GM04503 (cell line): ENCODE data around the gene EN2.

Source experiments
- DNase-seq: peaks from one replicate; pipeline ENCODE4 v3.0.0-alpha.2; 2012; ENCODE audit warnings: low read depth

Gene EN2

DNA sequence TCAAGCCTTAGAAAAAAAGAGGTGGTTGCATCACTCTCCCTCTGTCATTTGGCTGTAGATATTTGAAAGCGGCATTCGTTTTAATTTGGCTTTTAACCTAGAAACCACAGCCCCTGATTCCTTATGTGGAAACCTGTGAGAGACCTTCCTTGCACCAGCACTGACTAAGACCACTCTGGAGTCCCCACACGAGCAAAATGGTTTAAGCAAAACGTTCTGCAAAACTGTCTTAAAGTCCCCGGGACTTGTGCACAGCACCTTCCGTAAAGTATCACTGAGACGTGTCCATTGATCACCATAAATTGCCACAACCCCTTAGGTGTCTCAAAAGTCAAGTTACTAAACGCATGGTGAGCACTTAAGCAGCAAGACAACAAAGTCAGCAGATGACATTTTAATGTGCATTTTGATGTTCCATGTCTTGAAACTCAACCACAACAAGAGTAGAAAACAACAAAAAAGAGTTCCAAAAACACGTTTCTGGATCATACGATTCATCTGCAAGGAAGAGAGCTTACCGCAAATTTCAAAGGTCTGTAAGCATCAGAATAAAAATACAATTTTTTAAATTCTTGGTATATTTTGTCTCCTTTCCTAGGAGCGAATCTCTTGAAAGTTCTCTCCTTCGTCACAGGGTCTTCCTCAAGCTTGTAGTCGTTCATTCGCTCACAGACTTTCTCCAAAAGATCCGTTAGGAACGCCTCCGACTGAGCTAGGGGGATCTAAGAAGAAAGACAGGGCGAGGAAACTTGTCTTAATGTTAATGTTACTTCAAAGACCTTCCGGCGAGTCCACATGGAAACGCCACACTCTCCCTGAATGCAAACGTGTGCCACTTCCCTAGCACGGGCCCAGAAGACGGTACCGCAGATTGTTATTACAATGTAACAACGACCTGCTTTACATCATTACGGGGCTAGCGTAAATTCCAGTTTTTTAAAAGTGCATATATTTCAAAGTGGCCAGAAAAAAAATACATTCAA, 50.7 kb downstream of the EN2 start:
- no peak for DNase-seq

DNA sequence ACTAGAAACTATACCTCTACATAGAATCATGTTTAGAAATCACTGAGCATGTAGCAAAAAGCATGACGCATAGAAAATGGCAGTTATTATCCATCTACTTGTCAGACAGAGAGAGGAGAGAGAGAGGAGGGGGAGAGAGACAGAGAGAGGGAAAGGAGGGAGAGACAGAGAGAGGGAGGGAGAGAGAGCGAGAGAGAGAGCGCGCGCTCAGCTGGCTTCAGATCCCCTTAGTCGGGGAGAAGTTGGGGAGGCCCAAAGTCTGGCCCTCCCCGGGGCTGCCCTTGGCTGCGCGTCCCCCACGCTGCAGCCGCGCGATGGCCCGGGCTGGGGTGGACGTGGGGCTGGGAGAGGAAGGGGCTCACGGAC, 51.4 kb downstream of the EN2 start:
- no peak for DNase-seq

DNA sequence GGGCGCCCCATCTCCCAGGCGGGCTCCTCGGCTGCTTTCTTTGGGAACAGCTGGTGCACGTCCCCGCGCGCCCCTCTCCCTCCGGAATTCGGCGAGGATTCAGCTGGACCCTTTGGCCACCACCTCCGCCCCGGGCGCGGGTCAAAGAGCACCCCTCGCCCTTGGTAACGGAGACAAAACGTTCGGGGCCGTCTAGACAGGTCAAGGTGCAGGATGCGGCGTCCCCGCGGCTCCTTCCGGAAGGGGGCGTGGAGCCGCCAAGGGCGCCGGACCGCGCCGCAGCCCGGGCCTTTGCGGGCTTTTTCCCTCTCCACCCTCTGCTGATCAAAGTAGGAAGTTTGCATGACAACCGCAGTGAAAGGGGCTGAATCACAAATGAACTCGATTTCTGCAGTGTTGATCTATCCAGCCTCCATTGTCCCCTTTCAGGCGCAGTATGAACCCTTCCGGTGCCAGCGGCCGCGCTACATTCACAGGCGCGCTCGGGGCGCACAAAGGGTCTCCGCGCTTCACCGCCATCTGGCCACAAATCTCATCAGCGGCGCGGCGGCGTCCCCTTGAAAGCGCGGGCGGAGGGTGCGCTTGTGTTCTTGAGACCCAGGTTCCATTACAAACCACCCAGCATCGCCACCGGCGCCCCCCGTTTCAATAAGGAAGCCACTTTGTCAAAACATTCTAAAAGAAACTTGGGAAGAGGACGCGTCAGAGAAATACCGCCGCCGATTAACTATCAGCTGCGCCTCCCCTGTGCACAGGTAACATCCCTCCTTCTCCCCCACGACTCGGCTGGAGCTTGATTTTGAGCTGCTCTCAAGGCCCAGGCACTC, 52.0 kb downstream of the EN2 start:
- no peak for DNase-seq

DNA sequence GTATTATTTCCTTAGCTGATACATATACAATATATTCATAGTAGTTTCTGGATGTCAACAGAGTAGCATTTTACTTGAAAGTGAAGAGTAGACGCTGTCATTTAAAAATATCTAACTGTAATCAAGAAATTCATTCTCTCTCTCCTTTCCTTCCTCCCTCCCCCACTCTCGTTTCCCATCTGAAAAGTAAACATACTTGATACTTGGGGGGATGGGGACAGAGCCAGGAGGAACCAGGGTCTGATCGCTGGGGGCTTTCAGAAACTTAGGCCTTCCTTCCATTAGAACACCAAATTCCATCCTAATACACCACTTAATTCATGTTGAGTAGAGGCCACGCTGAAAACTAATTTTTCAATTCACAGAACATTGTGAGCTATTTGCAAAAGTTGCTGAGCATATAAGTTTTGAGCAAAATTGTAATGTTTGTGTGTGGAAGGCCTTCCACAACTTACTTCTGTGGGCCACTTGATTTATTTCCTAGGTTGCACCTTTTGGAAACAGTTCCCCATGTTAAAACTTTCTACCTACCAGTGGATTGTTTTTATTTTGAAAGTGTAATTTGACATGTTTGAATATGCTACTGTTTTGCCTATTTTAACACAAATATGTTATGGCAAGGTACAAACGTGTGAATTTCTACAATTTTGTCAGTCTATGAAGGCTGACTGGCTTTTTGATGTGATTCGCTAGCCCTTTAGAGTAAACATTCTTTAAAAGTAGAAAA, 53.2 kb downstream of the EN2 start:
- no peak for DNase-seq

DNA sequence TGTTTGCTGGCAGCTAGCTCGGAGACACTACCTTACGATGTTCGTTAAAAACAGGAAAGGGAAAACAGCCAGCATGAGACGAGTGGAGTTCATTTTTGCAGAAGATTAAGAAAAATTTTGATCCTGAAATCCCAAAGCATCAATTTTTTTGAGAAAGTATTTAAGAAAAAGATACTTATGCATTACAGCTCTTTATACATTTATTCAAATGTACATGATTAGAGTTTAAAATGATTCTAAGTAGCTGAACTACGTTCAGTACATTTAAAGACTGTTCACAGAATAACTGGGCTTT, 53.7 kb downstream of the EN2 start:
- no peak for DNase-seq

DNA sequence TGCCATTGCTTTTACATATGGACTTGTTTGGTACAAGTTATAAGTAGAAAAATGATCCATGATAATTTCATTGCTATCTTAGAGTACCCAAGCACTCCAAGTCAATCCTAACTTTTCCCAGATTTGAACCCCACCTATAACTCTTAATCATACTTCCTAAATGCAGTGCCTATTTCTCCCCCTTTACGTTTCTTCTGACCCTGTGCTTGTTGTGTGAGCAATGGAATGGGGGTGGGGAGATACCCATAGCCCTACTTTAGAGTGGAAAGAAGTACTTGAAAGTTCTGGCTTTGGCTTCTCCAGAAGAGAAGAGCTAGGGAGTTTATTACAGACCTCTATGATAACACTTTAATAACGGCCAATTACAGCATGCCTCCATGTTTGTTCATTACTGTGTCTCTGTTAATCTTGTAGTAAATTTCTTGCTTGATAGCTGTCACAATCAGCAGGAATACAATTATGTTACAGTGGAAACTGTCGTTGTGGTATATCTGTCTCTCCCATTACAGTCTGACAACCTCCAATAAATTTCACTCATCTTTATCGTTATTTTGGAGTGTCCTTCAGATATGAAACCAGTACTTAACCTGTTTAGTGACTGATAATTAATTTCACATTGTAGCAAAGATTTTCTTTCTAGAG, 54.4 kb downstream of the EN2 start:
- DNase-seq, result no peak

DNA sequence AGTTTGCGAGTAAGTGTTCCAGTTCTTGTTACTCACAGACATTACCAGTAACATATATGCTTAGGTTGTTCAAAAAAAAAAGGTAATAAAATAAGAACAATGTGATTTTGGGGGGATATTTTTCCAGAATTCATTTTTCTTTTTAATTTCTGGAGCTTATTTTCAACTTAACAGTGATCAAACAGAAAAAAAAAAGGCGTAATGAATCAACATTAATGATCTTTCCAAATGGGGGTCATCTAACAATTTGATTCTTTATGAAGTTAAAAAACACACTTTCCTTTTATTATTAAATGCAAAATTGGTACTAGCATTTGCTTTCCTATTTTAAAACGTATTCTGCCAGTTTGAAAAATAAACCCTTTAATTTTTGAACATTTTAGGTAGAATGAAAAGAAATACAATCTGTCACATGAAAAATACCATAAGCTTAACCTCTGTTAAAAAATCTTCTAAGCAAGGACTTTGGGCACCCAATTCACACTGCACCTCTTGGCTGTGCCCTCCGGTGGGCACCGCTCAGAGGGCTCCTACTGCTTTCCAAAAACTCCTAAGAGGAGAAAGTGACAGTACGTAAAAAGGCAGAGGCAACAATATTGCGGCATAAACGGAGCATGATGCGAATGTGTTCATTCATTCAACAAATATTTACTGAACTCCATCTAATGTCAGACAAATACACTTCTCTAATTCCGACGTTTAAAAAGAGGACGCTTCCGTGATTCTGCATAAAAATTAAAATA, 55.8 kb downstream of the EN2 start:
- no peak for DNase-seq

DNA sequence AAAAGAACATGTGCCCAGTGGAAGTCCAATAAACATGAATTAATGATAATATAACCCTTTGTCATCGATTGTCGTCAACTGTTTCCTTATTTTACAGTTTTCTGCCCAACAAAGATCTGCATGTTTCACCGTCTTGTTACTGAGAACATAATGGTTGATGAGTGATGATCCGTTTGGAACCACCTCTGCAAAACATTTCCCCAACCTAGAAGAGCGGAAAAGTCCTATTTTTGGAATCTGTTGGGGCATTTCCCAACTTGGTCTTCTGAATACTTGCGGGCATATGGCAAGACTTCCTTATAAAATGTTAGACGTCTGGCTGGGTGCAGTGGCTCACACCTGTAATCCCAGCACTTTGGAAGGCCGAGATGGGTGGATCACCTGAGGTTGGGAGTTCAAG, 56.4 kb downstream of the EN2 start:
- DNase-seq, result no peak
